A673 (cell line): ENCODE measurements around the gene ATF3.

Experiments
- EZH2 ChIP-seq: fragments of 200-600 bp; sonication (generic); IDR thresholded peaks from 2 replicates; pipeline ENCODE4 v1.6.1; 2017; ENCODE audit warnings: borderline replicate concordance, low read depth, mild to moderate bottlenecking, mixed read lengths, antibody characterized with exemption, low read length; ENCODE audit not compliant: poor library complexity, severe bottlenecking
- TF ChIP-seq, protein P1 (sequence below): fragments of 300-800, 200-600 bp; sonication (generic); conservative IDR thresholded peaks from 2 replicates; pipeline ENCODE4 v1.5.1; 2017; ENCODE audit warnings: low read depth, mild to moderate bottlenecking, antibody characterized with exemption, low read length, moderate library complexity, mixed read lengths

GRCh38 chr1:212669102-212669501 lies 60.5 kb downstream of the ATF3 start:
- TF ChIP-seq, protein P1, sequence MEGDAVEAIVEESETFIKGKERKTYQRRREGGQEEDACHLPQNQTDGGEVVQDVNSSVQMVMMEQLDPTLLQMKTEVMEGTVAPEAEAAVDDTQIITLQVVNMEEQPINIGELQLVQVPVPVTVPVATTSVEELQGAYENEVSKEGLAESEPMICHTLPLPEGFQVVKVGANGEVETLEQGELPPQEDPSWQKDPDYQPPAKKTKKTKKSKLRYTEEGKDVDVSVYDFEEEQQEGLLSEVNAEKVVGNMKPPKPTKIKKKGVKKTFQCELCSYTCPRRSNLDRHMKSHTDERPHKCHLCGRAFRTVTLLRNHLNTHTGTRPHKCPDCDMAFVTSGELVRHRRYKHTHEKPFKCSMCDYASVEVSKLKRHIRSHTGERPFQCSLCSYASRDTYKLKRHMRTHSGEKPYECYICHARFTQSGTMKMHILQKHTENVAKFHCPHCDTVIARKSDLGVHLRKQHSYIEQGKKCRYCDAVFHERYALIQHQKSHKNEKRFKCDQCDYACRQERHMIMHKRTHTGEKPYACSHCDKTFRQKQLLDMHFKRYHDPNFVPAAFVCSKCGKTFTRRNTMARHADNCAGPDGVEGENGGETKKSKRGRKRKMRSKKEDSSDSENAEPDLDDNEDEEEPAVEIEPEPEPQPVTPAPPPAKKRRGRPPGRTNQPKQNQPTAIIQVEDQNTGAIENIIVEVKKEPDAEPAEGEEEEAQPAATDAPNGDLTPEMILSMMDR, result peak; percentile 62
- TF ChIP-seq EZH2, result no peak
